Mesangial cell (primary cell): Measurements from ENCODE around the gene ANXA2. TPM values are rescaled to one million over a fixed set of nuclear protein-coding genes. Genes with fewer than 3 reads are reported as not detected.

Experiments used
- total RNA-seq: library from RNA; depleted of rRNA; stranded (reverse); fragments of >200 nt; gene quantifications from 2 replicates; pipeline ENCODE4 v1.2.3, GENCODE V29; 2015

ANXA2 gene
- total RNA-seq: 2,448 and 3,105 TPM in 2 replicates

DNA sequence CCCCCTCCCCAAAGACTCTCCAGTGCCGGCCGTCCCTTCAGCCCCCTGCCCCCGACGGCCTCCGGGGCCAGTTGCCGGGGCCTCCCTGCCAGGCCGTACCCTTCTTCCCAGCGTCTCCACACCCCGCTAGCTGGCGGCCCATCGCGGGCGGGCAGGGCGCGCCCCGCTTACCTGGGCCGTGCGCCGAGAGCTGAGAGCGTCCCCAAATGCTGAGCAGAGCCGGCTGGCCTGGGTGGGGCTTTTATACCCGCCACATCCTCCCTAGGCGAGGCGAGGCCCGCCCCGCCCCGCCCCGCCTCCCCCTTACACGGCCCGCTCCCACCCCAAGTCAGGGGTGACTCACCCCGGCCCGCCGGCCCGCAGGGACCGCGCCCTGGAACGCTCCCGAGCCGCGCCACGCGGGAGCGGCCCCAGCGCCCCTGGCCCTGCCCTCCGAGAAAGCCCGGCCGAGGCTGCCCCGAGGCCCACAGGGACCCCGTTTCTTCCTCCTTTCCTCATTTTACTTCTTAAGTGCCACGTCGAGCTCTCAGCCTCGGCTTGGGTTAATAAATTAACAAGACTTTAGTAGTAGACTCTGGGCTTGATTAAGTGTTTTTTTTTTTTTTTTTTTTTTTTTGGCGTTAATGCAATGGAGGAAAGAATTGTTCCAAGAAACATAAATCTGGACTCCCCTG is at the start of gene ANXA2:
TSS of gene ANXA2 (minus strand) at position 215 of the 674 bp plus-strand sequence. CDS start 11,911 bp downstream, outside the sequence.

Other genes with a start within 250 kb of the ANXA2 start
- gene ICE2, start 81.2 kb upstream of the ANXA2 start, total RNA-seq: 15.3 and 22.3 TPM in 2 replicates